SU-DHL-6 (cell line): Measurements from ENCODE around the gene PLEKHA5.

Experiments
- EZH2phosphoT487 ChIP-seq: fragments of 200-600 bp; sonication (generic), shearing (Covaris generic); conservative IDR thresholded peaks from 2 replicates; pipeline ENCODE4 v1.6.1; 2018; ENCODE audit warnings: mild to moderate bottlenecking, antibody characterized with exemption, low read length, moderate library complexity, mixed read lengths
- TF ChIP-seq, protein P1 (sequence below): fragments of 200-600 bp; sonication (generic); IDR thresholded peaks from one replicate; pipeline ENCODE4 v1.5.1; 2017; ENCODE audit warnings: antibody characterized with exemption, mild to moderate bottlenecking, low read length, moderate library complexity; ENCODE audit not compliant: insufficient read depth, poor library complexity, severe bottlenecking

DNA sequence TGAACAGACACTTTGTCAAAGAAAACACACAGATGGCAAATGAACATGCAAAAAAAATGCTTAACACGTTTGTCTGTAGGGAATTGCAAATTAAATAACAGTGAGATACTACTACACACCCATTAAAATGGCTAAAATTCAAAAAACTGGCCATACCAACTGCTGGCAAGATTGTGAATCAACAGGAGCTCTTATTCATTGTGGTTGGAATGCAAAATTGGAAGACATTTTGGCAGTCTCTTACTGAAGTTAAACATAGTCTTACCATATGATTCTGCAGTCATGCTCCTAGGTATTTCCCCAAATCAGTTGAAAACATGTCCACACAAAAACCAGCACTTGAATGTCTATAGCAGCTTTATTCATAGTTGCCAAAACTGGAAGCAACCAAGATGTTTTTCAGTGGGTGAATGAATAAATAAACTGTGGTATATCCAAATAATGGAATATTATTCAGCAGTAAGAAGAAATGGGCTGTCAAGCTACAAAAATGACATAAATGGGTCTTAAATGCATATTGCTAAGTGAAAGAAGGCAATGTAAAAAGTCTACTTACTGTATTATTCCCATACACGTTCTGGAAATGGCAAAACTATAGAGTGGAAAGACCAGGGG is 91.4 kb downstream of the PLEKHA5 start:
- TF ChIP-seq, protein P1, sequence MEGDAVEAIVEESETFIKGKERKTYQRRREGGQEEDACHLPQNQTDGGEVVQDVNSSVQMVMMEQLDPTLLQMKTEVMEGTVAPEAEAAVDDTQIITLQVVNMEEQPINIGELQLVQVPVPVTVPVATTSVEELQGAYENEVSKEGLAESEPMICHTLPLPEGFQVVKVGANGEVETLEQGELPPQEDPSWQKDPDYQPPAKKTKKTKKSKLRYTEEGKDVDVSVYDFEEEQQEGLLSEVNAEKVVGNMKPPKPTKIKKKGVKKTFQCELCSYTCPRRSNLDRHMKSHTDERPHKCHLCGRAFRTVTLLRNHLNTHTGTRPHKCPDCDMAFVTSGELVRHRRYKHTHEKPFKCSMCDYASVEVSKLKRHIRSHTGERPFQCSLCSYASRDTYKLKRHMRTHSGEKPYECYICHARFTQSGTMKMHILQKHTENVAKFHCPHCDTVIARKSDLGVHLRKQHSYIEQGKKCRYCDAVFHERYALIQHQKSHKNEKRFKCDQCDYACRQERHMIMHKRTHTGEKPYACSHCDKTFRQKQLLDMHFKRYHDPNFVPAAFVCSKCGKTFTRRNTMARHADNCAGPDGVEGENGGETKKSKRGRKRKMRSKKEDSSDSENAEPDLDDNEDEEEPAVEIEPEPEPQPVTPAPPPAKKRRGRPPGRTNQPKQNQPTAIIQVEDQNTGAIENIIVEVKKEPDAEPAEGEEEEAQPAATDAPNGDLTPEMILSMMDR: no peak
- TF ChIP-seq EZH2phosphoT487: no peak
